Neutrophil (primary cell): ENCODE results near the gene TSTD2.

ENCODE experiments used
- H3K27ac ChIP-seq: fragments of 200-600 bp; sonication (generic); 2 replicates; pipeline ENCODE4 v1.5.1; 2016; ENCODE audit warnings: mild to moderate bottlenecking, moderate library complexity
- H3K27me3 ChIP-seq: fragments of 200-600 bp; sonication (generic); 2 replicates; pipeline ENCODE4 v1.6.0; 2016; ENCODE audit warnings: mild to moderate bottlenecking
- H3K36me3 ChIP-seq: fragments of 200-600 bp; sonication (generic); 2 replicates; pipeline ENCODE4 v1.5.1; 2017
- H3K4me1 ChIP-seq, 2 experiments: fragments of 200-600 bp in 1 of 2; sonication (generic) in 1 of 2; 1 replicate in 1 of 2; 2 replicates in 1 of 2; pipeline versions ENCODE4 v1.5.1 to v1.6.1; 2013 to 2016; ENCODE audit warnings: low read depth in 1 of 2, low read length in 1 of 2, mild to moderate bottlenecking in 1 of 2, moderate library complexity in 1 of 2; ENCODE audit not compliant: control insufficient read depth in 1 of 2, insufficient read depth in 1 of 2
- H3K4me3 ChIP-seq, 2 experiments: fragments of 200-600 bp in 1 of 2; sonication (generic) in 1 of 2; 1 replicate in 1 of 2; 2 replicates in 1 of 2; pipeline ENCODE4 v1.5.1; 2013 to 2016; ENCODE audit warnings: low read depth in 1 of 2, low read length in 1 of 2, mild to moderate bottlenecking in 1 of 2, moderate library complexity in 1 of 2
- H3K9me3 ChIP-seq: fragments of 200-600 bp; sonication (generic); 2 replicates; pipeline ENCODE4 v1.5.1; 2016
- CTCF ChIP-seq: fragments of 200-600 bp; sonication (generic); IDR thresholded peaks from 2 replicates; pipeline ENCODE4 v1.5.1; 2016; ENCODE audit warnings: antibody characterized with exemption

The TSTD2 gene

GRCh38 chr9:97598461-97599288, 34.5 kb downstream of the TSTD2 start:
- Histone ChIP-seq H3K27ac (no peak overlapping the region), H3K4me1 (peaks cover 0 to 4% of the 10 kb centered on the region in 2 experiments), H3K9me3 (no peaks in the 10 kb centered on the region), H3K36me3 (peaks cover 20% of the 10 kb centered on the region), H3K4me3 (no peak overlapping the region), H3K27me3 (no peaks in the 10 kb centered on the region)
- TF ChIP-seq CTCF = peak; percentile 32

- Histone ChIP-seq H3K36me3 (peaks cover 12% of the 10 kb centered on the region), H3K27ac (no peak overlapping the region), H3K9me3 (no peaks in the 10 kb centered on the region), H3K4me1 (peaks cover 0 to 4% of the 10 kb centered on the region in 2 experiments), H3K4me3 (no peak overlapping the region), H3K27me3 (no peaks in the 10 kb centered on the region)
- no peak for TF ChIP-seq CTCF
Observed at GRCh38 chr9:97596906-97597305, 36.3 kb downstream of the TSTD2 start.

GRCh38 chr9:97594381-97594921, 38.7 kb downstream of the TSTD2 start:
- Histone ChIP-seq H3K9me3 (no peaks in the 10 kb centered on the region), H3K4me3 (no peak overlapping the region), H3K27me3 (no peaks in the 10 kb centered on the region), H3K4me1 (peaks cover 0 to 4% of the 10 kb centered on the region in 2 experiments), H3K36me3 (no peaks in the 10 kb centered on the region), H3K27ac (no peak overlapping the region)
- TF ChIP-seq CTCF = no peak

GRCh38 chr9:97593960-97594359, 39.2 kb downstream of the TSTD2 start:
- H3K36me3 ChIP-seq = no peaks in the 10 kb centered on the region
- H3K27ac ChIP-seq = no peak overlapping the region
- peaks cover 0 to 4% of the 10 kb centered on the region in 2 experiments for H3K4me1 ChIP-seq
- no peak for TF ChIP-seq CTCF
- no peak overlapping the region for H3K4me3 ChIP-seq
- no peaks in the 10 kb centered on the region for H3K9me3 ChIP-seq
- no peaks in the 10 kb centered on the region for H3K27me3 ChIP-seq

- Histone ChIP-seq H3K27ac (no peak overlapping the region), H3K9me3 (no peaks in the 10 kb centered on the region), H3K27me3 (no peaks in the 10 kb centered on the region), H3K4me3 (no peak overlapping the region), H3K4me1 (no peaks in the 10 kb centered on the region), H3K36me3 (no peaks in the 10 kb centered on the region)
- TF ChIP-seq CTCF = no peak
Observed at GRCh38 chr9:97592126-97592525, 41.0 kb downstream of the TSTD2 start.
